SU-DHL-6 (cell line): ENCODE data around the gene TMIGD2.

Experiments
- H2AFZ ChIP-seq: fragments of 200-600 bp; sonication (generic); 2 replicates; pipeline ENCODE4 v1.6.1; 2014; ENCODE audit warnings: low read depth, mild to moderate bottlenecking, moderate library complexity, mixed read lengths, antibody characterized with exemption, low read length; ENCODE audit not compliant: severe bottlenecking
- H3F3A ChIP-seq: fragments of 200-600 bp; shearing (Covaris generic); 2 replicates; pipeline ENCODE4 v1.6.0; 2016; ENCODE audit warnings: antibody characterized with exemption, mild to moderate bottlenecking; ENCODE audit not compliant: insufficient read depth
- H3K27ac ChIP-seq: fragments of 200-600 bp; sonication (generic); 2 replicates; pipeline ENCODE4 v1.5.1; 2016; ENCODE audit warnings: low read depth, mild to moderate bottlenecking, low read length, moderate library complexity, mixed read lengths
- H3K27me3 ChIP-seq: fragments of 200-600 bp; sonication (generic), shearing (Covaris generic); 2 replicates; pipeline ENCODE4 v1.6.0; 2014; ENCODE audit warnings: mild to moderate bottlenecking, low read length
- H3K36me3 ChIP-seq: fragments of 200-600 bp; sonication (generic); 2 replicates; pipeline ENCODE4 v1.6.1; 2014; ENCODE audit warnings: mild to moderate bottlenecking, low read length, mixed read lengths
- H3K4me2 ChIP-seq: fragments of 300-600, 200-600 bp; shearing (Covaris generic), sonication (generic); 2 replicates; pipeline ENCODE4 v1.6.0; 2014; ENCODE audit warnings: low read length, low read depth, mild to moderate bottlenecking; ENCODE audit not compliant: poor library complexity, severe bottlenecking
- H3K4me3 ChIP-seq: fragments of 200-600 bp; sonication (generic); 2 replicates; pipeline ENCODE4 v1.5.1; 2014; ENCODE audit warnings: antibody characterized with exemption, low read length, mild to moderate bottlenecking, mixed read lengths; ENCODE audit not compliant: insufficient read depth, poor library complexity, severe bottlenecking
- H3K79me2 ChIP-seq: fragments of 200-600 bp; sonication (generic); 2 replicates; pipeline ENCODE4 v1.6.1; 2014; ENCODE audit warnings: mild to moderate bottlenecking, low read length, moderate library complexity; ENCODE audit not compliant: insufficient read depth
- H3K9ac ChIP-seq: fragments of 200-600 bp; sonication (generic); 2 replicates; pipeline ENCODE4 v1.7.0; 2014; ENCODE audit warnings: mild to moderate bottlenecking, low read length
- H3K9me2 ChIP-seq: fragments of 200-600 bp; sonication (generic); replicated peaks from 2 replicates; pipeline ENCODE4 v1.6.1; 2014; ENCODE audit warnings: low read length; ENCODE audit not compliant: insufficient read depth
- H3K9me3 ChIP-seq: fragments of 200-600 bp; sonication (generic); 2 replicates; pipeline ENCODE4 v1.6.1; 2014; ENCODE audit warnings: low read length, mixed read lengths; ENCODE audit not compliant: insufficient read depth
- H4K20me1 ChIP-seq: fragments of 200-600 bp; sonication (generic); 2 replicates; pipeline ENCODE4 v1.6.1; 2014; ENCODE audit warnings: low read depth, mild to moderate bottlenecking, antibody characterized with exemption, low read length, moderate library complexity, mixed read lengths
- EZH2phosphoT487 ChIP-seq: fragments of 200-600 bp; sonication (generic), shearing (Covaris generic); conservative IDR thresholded peaks from 2 replicates; pipeline ENCODE4 v1.6.1; 2018; ENCODE audit warnings: mild to moderate bottlenecking, antibody characterized with exemption, low read length, moderate library complexity, mixed read lengths
- TF ChIP-seq, protein P1 (sequence below): fragments of 200-600 bp; sonication (generic); IDR thresholded peaks from one replicate; pipeline ENCODE4 v1.5.1; 2017; ENCODE audit warnings: antibody characterized with exemption, mild to moderate bottlenecking, low read length, moderate library complexity; ENCODE audit not compliant: insufficient read depth, poor library complexity, severe bottlenecking

TMIGD2 gene

GRCh38 chr19:4279530-4280422 lies 22.4 kb downstream of the TMIGD2 start:
- no peak overlapping the region for H3K9ac ChIP-seq

GRCh38 chr19:4279267-4279529 lies 23.0 kb downstream of the TMIGD2 start:
- H3K27me3 ChIP-seq, result no peaks in the 10 kb centered on the region
- no peak overlapping the region for H2AFZ ChIP-seq
- no peak overlapping the region for H3K4me2 ChIP-seq
- TF ChIP-seq EZH2phosphoT487, result no peak
- TF ChIP-seq, protein P1, sequence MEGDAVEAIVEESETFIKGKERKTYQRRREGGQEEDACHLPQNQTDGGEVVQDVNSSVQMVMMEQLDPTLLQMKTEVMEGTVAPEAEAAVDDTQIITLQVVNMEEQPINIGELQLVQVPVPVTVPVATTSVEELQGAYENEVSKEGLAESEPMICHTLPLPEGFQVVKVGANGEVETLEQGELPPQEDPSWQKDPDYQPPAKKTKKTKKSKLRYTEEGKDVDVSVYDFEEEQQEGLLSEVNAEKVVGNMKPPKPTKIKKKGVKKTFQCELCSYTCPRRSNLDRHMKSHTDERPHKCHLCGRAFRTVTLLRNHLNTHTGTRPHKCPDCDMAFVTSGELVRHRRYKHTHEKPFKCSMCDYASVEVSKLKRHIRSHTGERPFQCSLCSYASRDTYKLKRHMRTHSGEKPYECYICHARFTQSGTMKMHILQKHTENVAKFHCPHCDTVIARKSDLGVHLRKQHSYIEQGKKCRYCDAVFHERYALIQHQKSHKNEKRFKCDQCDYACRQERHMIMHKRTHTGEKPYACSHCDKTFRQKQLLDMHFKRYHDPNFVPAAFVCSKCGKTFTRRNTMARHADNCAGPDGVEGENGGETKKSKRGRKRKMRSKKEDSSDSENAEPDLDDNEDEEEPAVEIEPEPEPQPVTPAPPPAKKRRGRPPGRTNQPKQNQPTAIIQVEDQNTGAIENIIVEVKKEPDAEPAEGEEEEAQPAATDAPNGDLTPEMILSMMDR, result no peak
- H3K79me2 ChIP-seq, result no peaks in the 10 kb centered on the region
- no peaks in the 10 kb centered on the region for H4K20me1 ChIP-seq
- H3K9me3 ChIP-seq, result no peaks in the 10 kb centered on the region
- H3F3A ChIP-seq, result no peaks in the 10 kb centered on the region
- H3K4me3 ChIP-seq, result no peak overlapping the region
- no peak overlapping the region for H3K27ac ChIP-seq
- H3K9ac ChIP-seq, result no peak overlapping the region
- H3K9me2 ChIP-seq, result no peaks in the 10 kb centered on the region
- no peaks in the 10 kb centered on the region for H3K36me3 ChIP-seq

More at GRCh38 chr19:4279530-4280422, 22.4 kb downstream of the TMIGD2 start:
- Histone ChIP-seq H3K9me3 (no peaks in the 10 kb centered on the region), H3K36me3 (no peaks in the 10 kb centered on the region), H3K27me3 (no peaks in the 10 kb centered on the region), H3K4me3 (no peak overlapping the region), H4K20me1 (no peaks in the 10 kb centered on the region), H3K79me2 (no peaks in the 10 kb centered on the region), H2AFZ (no peak overlapping the region), H3K4me2 (no peak overlapping the region), H3F3A (no peaks in the 10 kb centered on the region), H3K27ac (no peak overlapping the region), H3K9me2 (no peaks in the 10 kb centered on the region)
- no peak for TF ChIP-seq EZH2phosphoT487
- TF ChIP-seq, protein P1, result no peak

GRCh38 chr19:4278419-4279266 lies 23.5 kb downstream of the TMIGD2 start, which contains the start of gene SHD:
TSS of gene SHD (plus strand) at chr19:4279266. CDS start at chr19:4280064, 798 bp downstream.
- Histone ChIP-seq H3K27ac (no peak within 1 kb of the TSS), H3K9ac (no peak within 1 kb of the TSS), H3K4me3 (no peak within 1 kb of the TSS), H3F3A (no peaks in the 10 kb centered on the region), H3K4me2 (no peak within 1 kb of the TSS), H2AFZ (no peak within 1 kb of the TSS), H3K79me2 (no peaks in the 10 kb centered on the region), H4K20me1 (no peaks in the 10 kb centered on the region), H3K9me3 (no peaks in the 10 kb centered on the region), H3K36me3 (no peaks in the 10 kb centered on the region), H3K27me3 (no peaks in the 10 kb centered on the region), H3K9me2 (no peaks in the 10 kb centered on the region)
- TF ChIP-seq, protein P1, result no peak
- no peak for TF ChIP-seq EZH2phosphoT487
